C4-2B (cell line): Measurements from ENCODE around the gene MAML3.

ENCODE experiments used
- CTCF ChIP-seq: fragments of 450-650 bp; conservative IDR thresholded peaks from 2 replicates; pipeline ENCODE4 v1.5.1; 2017; ENCODE audit warnings: mild to moderate bottlenecking
- ZFX ChIP-seq: fragments of 450-650 bp; IDR thresholded peaks from 2 replicates; pipeline ENCODE4 v1.6.1; 2017

GRCh38 chr4:140090215-140090731, 63.7 kb downstream of the MAML3 start:
- TF ChIP-seq CTCF (no peak), ZFX (no peak)
